ENCODE results near the gene FIBP. TPM values are rescaled to one million over a fixed set of nuclear protein-coding genes. Genes with fewer than 3 reads are reported as not detected.

Gene FIBP
- total and polyA plus RNA-seq, 2 donors (not counting 3 experiments of a cell fraction or from before 2014, with no cell fraction given), result 105 to 162 TPM

- Histone ChIP-seq H3K9ac (replicated peaks; ENCODE audit: extremely low read depth, insufficient read depth, low read length) (no peak overlapping the region), H3K79me2 (ENCODE audit: control insufficient read depth, insufficient read depth, low read length) (peaks cover 11% of the 10 kb centered on the region), H3K27me3 (ENCODE audit: control insufficient read depth in 2 of 2, insufficient read depth in 2 of 2, low read length in 2 of 2) (no peaks in the 10 kb centered on the region), H2AFZ (ENCODE audit: low read depth, low read length) (no peak overlapping the region), H3K4me1 (ENCODE audit: control insufficient read depth, extremely low read depth, insufficient read depth, low read length) (peaks cover 23% of the 10 kb centered on the region), H3K27ac (ENCODE audit: insufficient read depth, low read depth, low read length) (no peak overlapping the region), H4K20me1 (replicated peaks; ENCODE audit: control insufficient read depth, extremely low read depth, insufficient read depth, low read length) (no peaks in the 10 kb centered on the region), H3K9me3 (replicated peaks; ENCODE audit: control insufficient read depth, insufficient read depth, low read length) (no peaks in the 10 kb centered on the region), H3K4me3 (replicated peaks in 1 of 3; ENCODE audit: insufficient read depth in 1 of 3, low read depth in 1 of 3, low read length in 3 of 3) (no peak overlapping the region), H3K4me2 (ENCODE audit: insufficient read depth, low read length) (no peak overlapping the region), H3K9me1 (replicated peaks; ENCODE audit: control insufficient read depth, extremely low read depth, insufficient read depth, low read length) (no peaks in the 10 kb centered on the region), H3K36me3 (ENCODE audit: control insufficient read depth in 2 of 2, extremely low read depth in 1 of 2, insufficient read depth in 2 of 2, low read length in 2 of 2) (peaks cover 4 to 30% of the 10 kb centered on the region in 2 experiments)
- DNase-seq (ENCODE audit: low read depth, low spot score) (peak; percentile 78), FAIRE-seq (peak; percentile 82)
- CTCF ChIA-PET, result interaction anchor here (0.5 to 3.4 kb wide), 51 partner anchors 8 to 344 kb away, joined by 3 to 115 read pairs (median 5); partner anchors contain the start of genes AP5B1, BANF1, CFL1 and EFEMP2
- dilution Hi-C loops (cut with MboI; ENCODE audit: extremely low pct_ligation_motif_present, low sequenced_read_pairs) (no loop called here), intact Hi-C loops (cut with micrococcal nuclease) (loop anchor here (1.0 to 5.0 kb wide), 2 partner anchors 48 to 105 kb away; no protein-coding TSS in a partner anchor)
- BruUV-seq (replicated peaks), result no TSS peak
- POLR2A ChIA-PET, result interaction anchor here (1.1 to 1.9 kb wide), 3 partner anchors 14 to 26 kb away, joined by 3 to 17 read pairs (median 4); partner anchors contain the start of genes CFL1, FOSL1 and MUS81
- TF ChIP-seq GATA2 (IDR thresholded peaks at IDR 0.05; ENCODE audit: insufficient read depth, insufficient read length, low read depth, low read length) (no peak), POLR2AphosphoS5 (IDR thresholded peaks at IDR 0.05; ENCODE audit: insufficient read depth, low read depth, low read length) (peak; percentile 49), POLR2A (IDR thresholded peaks at IDR 0.05; ENCODE audit: low read depth, low read length) (no peak), EZH2 (IDR thresholded peaks at IDR 0.05; ENCODE audit: borderline replicate concordance, low read depth, low read length, severe bottlenecking) (no peak), MAX (IDR thresholded peaks at IDR 0.05; ENCODE audit: insufficient read depth, insufficient read length) (no peak), MYC (IDR thresholded peaks at IDR 0.05; ENCODE audit: low read depth, low read length) (no peak), FOS (IDR thresholded peaks at IDR 0.05; ENCODE audit: borderline replicate concordance, insufficient read depth, low read length) (no peak), JUN (IDR thresholded peaks at IDR 0.05; ENCODE audit: borderline replicate concordance, insufficient read depth, insufficient read length, low read depth) (no peak), CTCF (IDR thresholded peaks at IDR 0.05; ENCODE audit: extremely low read depth in 1 of 2, insufficient read depth in 1 of 2, low read depth in 1 of 2, low read length in 2 of 2) (peak; percentile 99 to 100)
These were observed 3.6 kb downstream of the FIBP start for GRCh38 chr11:65884716-65885092.
